ENCODE results near the gene SUMO3. TPM values are rescaled to one million over a fixed set of nuclear protein-coding genes. Genes with fewer than 3 reads are reported as not detected.

The SUMO3 gene
- total and polyA plus RNA-seq, 2 of the 8 experiments (the other 6 are each of a cell fraction or from before 2014, with no cell fraction given), result 96.8 to 101 TPM

GRCh38 chr21:44758781-44759627 is 58.9 kb downstream of the SUMO3 start (continued):
- TF ChIP-seq BRCA1 (IDR thresholded peaks at IDR 0.05; ENCODE audit: low read depth, low read length) (no peak), SRF (IDR thresholded peaks at IDR 0.05; ENCODE audit: low read depth, low read length) (no peak), EGR1 (IDR thresholded peaks at IDR 0.05; ENCODE audit: borderline replicate concordance, low read depth, low read length) (no peak), PHF8 (conservative IDR thresholded peaks at IDR 0.05; ENCODE audit: low read depth, low read length) (no peak), POU5F1 (IDR thresholded peaks at IDR 0.05; ENCODE audit: low read depth, low read length) (no peak), RBBP5 (IDR thresholded peaks at IDR 0.05; ENCODE audit: borderline replicate concordance, low read depth, low read length) (no peak), FOSL1 (IDR thresholded peaks at IDR 0.05; ENCODE audit: insufficient read depth, low read depth, low read length) (no peak)
- TF ChIP-seq, protein P1, sequence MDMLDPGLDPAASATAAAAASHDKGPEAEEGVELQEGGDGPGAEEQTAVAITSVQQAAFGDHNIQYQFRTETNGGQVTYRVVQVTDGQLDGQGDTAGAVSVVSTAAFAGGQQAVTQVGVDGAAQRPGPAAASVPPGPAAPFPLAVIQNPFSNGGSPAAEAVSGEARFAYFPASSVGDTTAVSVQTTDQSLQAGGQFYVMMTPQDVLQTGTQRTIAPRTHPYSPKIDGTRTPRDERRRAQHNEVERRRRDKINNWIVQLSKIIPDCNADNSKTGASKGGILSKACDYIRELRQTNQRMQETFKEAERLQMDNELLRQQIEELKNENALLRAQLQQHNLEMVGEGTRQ (IDR thresholded peaks at IDR 0.05; ENCODE audit: low read length), result no peak
